Esophagus (tissue), 2 donors: ENCODE results near the gene OPHN1. TPM values are rescaled to one million over a fixed set of nuclear protein-coding genes. Genes with fewer than 3 reads are reported as not detected.

ENCODE experiments used
- H3K27ac ChIP-seq, 2 donors: one replicate each; pipeline ENCODE4 v1.5.1; 2013; ENCODE audit warnings: low read depth in 2 of 2, mild to moderate bottlenecking in 2 of 2, inconsistent platforms in 1 of 2, low read length in 1 of 2, moderate library complexity in 1 of 2
- H3K27me3 ChIP-seq, 2 donors: one replicate each; pipeline ENCODE4 v1.6.1; 2013; ENCODE audit warnings: low read length in 2 of 2, control low read depth in 1 of 2, mild to moderate bottlenecking in 1 of 2; ENCODE audit not compliant: insufficient read depth in 2 of 2, control insufficient read depth in 1 of 2
- H3K36me3 ChIP-seq, 2 donors: one replicate each; pipeline ENCODE4 v1.6.1; 2013; ENCODE audit warnings: low read length in 1 of 2; ENCODE audit not compliant: control insufficient read depth in 2 of 2, insufficient read depth in 2 of 2
- H3K4me1 ChIP-seq, 2 donors: one replicate each; pipeline ENCODE4 v1.6.1; 2013; ENCODE audit warnings: low read length in 1 of 2; ENCODE audit not compliant: control insufficient read depth in 2 of 2, insufficient read depth in 2 of 2
- H3K4me3 ChIP-seq, 2 donors: one replicate each; pipeline ENCODE4 v1.5.1; 2013; ENCODE audit warnings: low read length in 2 of 2, mild to moderate bottlenecking in 2 of 2, low read depth in 1 of 2, moderate library complexity in 1 of 2
- H3K9me3 ChIP-seq, 2 donors: one replicate each; pipeline ENCODE4 v1.6.1; 2013; ENCODE audit warnings: mild to moderate bottlenecking in 2 of 2, low read depth in 1 of 2, low read length in 1 of 2, moderate library complexity in 1 of 2; ENCODE audit not compliant: control insufficient read depth in 2 of 2, insufficient read depth in 1 of 2
- WGBS, 2 donors: extraction: QIAGEN DNeasy Blood & Tissue Kit; methylation state at CpG; one replicate each; pipeline ENCODE4 v1.1.7; 2013; 5-methylcytosine and 5-hydroxymethylcytosine counted together
- polyA plus RNA-seq, 2 donors: library from polyadenylated mRNA; stranded (reverse); fragments of 200-250 nt; gene quantifications; one replicate each; pipeline ENCODE4 v1.2.3, GENCODE V29; 2013
- donor health status: healthy with polysubstance abuse.
- donor health status: Bipolar disorder and iron deficiency.

The OPHN1 gene
- polyA plus RNA-seq, 2 donors: 0.96 to 1.2 TPM

DNA sequence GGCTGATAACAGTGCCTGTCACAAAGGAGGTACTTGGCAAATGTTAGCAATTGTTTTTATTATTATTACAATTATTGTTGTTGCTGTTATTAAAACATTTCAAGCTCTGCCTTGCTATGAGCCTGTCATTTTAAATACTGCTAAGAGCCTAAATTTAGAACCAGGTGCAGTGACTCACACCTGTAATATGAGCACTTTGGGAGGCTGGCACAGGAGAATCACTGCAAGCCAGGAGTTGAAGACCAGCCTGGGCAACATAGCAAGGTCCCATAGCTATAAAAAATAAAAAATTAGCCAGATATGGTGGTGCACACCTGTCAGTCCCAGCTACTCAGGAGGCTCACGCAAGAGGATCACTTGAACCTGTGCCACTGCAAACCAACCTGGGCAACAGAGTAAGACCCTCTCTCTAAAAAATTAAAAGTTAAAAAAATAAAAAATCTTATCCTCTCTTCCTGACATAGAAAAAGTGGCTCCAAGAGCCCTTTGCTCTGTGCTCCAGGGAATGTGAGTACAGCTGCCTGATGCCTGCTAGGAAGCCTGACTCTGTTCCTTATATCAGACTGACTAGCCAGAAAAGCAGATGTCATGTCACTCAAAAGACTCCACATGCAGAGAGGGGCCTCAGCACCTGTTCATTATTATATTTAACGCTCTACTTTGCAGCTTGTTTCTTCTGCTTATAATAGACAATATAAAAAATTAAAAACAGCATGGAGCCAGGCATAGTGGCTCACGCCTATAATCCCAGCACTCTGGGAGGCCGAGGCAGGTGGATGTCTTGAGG is 234.0 kb downstream of the OPHN1 start:
- Histone ChIP-seq H3K4me1 (no peaks in the 10 kb centered on the region), H3K27me3 (no peaks in the 10 kb centered on the region), H3K9me3 (no peaks in the 10 kb centered on the region), H3K4me3 (no peak overlapping the region), H3K36me3 (no peaks in the 10 kb centered on the region), H3K27ac (no peak overlapping the region)
- WGBS, 2 donors: 86 to 93% methylated on average over 4 of the region's 4 CpGs

GRCh38 chrX:68196939-68197791 is 236.1 kb downstream of the OPHN1 start:
- no peaks in the 10 kb centered on the region for H3K9me3 ChIP-seq
- H3K4me1 ChIP-seq: no peaks in the 10 kb centered on the region
- no peak overlapping the region for H3K4me3 ChIP-seq
- no peaks in the 10 kb centered on the region for H3K27me3 ChIP-seq
- no peaks in the 10 kb centered on the region for H3K36me3 ChIP-seq
- WGBS, 2 donors: 50 to 52% methylated on average over 5 of the region's 5 CpGs
- no peak overlapping the region for H3K27ac ChIP-seq

DNA sequence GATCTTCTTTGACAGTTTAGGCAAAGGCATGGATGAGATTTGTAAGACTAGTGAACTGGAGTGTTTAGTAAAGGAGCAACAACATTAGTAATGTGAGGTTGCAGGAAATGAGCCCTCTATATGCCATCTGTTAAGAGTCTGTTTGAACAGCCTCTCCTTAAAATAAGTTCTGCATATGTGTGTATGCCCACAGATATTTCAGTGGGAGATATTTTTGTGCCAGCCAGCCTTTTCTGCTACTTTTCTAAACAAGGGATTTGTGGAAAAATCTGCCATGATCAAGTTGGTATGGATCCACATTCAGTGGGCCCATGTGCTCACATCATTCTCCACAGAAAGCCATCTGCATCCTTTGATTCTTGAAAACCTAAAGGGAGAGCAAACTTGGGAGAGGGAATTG is 237.7 kb downstream of the OPHN1 start:
- Histone ChIP-seq H3K4me1 (no peaks in the 10 kb centered on the region), H3K4me3 (no peak overlapping the region), H3K9me3 (no peaks in the 10 kb centered on the region)

GRCh38 chrX:68193786-68194185 is 239.5 kb downstream of the OPHN1 start:
- 63 to 85% methylated on average over 2 of the region's 2 CpGs for WGBS, 2 donors

More for the DNA sequence above, 237.7 kb downstream of the OPHN1 start:
- Histone ChIP-seq H3K27me3 (no peaks in the 10 kb centered on the region), H3K27ac (no peak overlapping the region), H3K36me3 (no peaks in the 10 kb centered on the region)

DNA sequence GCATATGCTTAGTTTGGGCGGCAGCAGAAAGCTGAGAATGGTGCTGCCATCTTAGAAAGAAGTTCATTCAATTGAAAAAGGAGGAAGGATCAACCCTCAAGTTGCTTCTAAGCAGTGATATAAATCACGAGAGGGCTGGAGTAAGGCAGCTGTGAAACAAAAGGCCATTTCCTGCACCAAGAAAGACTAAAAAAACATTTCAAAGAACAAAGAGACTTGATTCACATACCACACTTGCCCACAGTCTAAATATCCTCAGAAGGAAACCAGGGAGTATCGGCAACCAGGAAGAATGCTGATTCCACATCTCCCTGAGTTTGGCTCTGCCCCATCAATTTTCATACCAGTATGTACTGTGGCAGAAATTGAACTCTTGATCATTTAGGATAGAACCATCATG is 240.1 kb downstream of the OPHN1 start:
- Histone ChIP-seq H3K9me3 (no peaks in the 10 kb centered on the region), H3K4me1 (no peaks in the 10 kb centered on the region), H3K27ac (no peak overlapping the region), H3K27me3 (no peaks in the 10 kb centered on the region), H3K36me3 (no peaks in the 10 kb centered on the region), H3K4me3 (no peak overlapping the region)
- 57 to 67% methylated on average over 3 of the region's 3 CpGs for WGBS, 2 donors

More at GRCh38 chrX:68193786-68194185, 239.5 kb downstream of the OPHN1 start:
- H3K4me3 ChIP-seq: no peak overlapping the region
- no peak overlapping the region for H3K27ac ChIP-seq
- H3K27me3 ChIP-seq: no peaks in the 10 kb centered on the region
- H3K9me3 ChIP-seq: no peaks in the 10 kb centered on the region
- H3K36me3 ChIP-seq: no peaks in the 10 kb centered on the region
- H3K4me1 ChIP-seq: no peaks in the 10 kb centered on the region

GRCh38 chrX:68190799-68191198 is 242.5 kb downstream of the OPHN1 start:
- Histone ChIP-seq H3K36me3 (no peaks in the 10 kb centered on the region), H3K4me3 (no peak overlapping the region), H3K27ac (no peak overlapping the region), H3K4me1 (no peaks in the 10 kb centered on the region), H3K27me3 (no peaks in the 10 kb centered on the region), H3K9me3 (no peaks in the 10 kb centered on the region)
- WGBS, 2 donors: 46 to 86% methylated on average over 2 of the region's 2 CpGs

DNA sequence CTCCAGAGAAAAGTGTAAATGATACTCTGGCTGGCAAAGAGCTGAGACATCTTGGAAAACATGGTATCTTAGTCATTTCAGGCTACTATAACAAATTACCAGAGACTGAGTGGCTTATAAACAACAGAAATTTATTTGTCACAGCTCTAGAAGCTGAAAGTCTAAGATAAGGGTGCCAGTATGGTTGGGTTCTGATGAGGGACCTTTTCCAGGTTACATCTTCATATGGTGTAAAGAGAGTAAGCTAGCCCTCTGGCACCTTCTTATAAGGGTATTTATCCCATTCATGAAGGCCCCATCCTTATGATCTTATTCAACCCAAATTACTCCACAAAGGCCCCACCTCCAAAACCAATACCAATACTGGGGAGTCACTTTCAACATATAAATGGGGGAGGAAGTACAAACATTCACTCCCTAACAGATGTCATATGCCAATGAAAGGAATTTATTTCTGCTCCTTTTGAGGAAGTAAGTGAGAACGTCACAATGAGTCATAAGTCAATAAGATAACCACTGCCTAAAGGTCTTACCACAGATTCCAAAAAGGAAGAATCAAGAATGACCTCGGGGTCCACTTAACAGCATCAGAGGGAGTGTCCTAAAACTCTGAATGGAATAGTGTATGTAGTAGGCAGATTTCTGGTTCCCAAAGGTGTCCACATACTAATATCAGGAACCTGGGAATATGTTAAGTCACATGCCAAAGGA is 246.6 kb downstream of the OPHN1 start:
- WGBS, 2 donors: 25 to 38% methylated on average over 2 of the region's 2 CpGs
- H3K4me3 ChIP-seq: no peak overlapping the region
- H3K4me1 ChIP-seq: no peaks in the 10 kb centered on the region
- no peaks in the 10 kb centered on the region for H3K27me3 ChIP-seq
- no peak overlapping the region for H3K27ac ChIP-seq
- H3K36me3 ChIP-seq: no peaks in the 10 kb centered on the region
- no peaks in the 10 kb centered on the region for H3K9me3 ChIP-seq

- 56 to 80% methylated on average over 1 of the region's 1 CpG for WGBS, 2 donors
Measured at GRCh38 chrX:68185161-68185560, 248.1 kb downstream of the OPHN1 start.

DNA sequence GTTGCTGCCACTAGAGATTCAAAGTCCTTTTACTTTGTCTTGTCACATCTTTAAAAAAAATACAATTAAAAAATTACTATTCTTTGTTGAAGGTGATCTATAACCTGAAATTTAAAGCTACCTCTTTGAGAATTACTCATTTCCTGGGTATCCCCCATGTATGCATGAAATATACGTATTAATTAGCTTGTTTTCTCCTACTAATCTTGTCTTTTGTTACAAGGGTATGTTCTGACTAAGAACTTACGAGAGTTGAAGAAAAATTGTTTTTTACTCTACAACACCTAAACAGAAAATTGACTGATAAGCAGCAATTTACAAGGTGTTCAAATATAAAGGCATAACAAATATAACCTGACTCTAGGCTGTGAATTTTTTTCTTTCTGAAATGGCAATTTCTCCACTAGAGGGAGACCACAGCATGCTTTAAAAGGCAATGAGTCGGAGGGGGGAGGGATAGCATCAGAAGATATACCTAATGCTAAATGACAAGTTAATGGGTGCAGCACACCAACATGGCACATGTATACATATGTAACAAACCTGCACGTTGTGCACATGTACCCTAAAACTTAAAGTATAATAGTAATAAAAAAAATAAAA is 249.6 kb downstream of the OPHN1 start:
- WGBS, 2 donors: 40 to 49% methylated on average over 4 of the region's 4 CpGs
- Histone ChIP-seq H3K36me3 (no peaks in the 10 kb centered on the region), H3K27ac (no peak overlapping the region), H3K4me1 (no peaks in the 10 kb centered on the region), H3K9me3 (no peaks in the 10 kb centered on the region), H3K27me3 (no peaks in the 10 kb centered on the region), H3K4me3 (no peak overlapping the region)

More at GRCh38 chrX:68185161-68185560, 248.1 kb downstream of the OPHN1 start:
- no peaks in the 10 kb centered on the region for H3K36me3 ChIP-seq
- H3K9me3 ChIP-seq: no peaks in the 10 kb centered on the region
- no peak overlapping the region for H3K27ac ChIP-seq
- no peaks in the 10 kb centered on the region for H3K27me3 ChIP-seq
- no peaks in the 10 kb centered on the region for H3K4me1 ChIP-seq
- H3K4me3 ChIP-seq: no peak overlapping the region
